Measurements from ENCODE around the gene STAC3. TPM values are rescaled to one million over a fixed set of nuclear protein-coding genes. Genes with fewer than 3 reads are reported as not detected.

STAC3 gene
- total and polyA plus RNA-seq, 5 donors from 2014 or later, result 0.10 to 2.6 (median 0.35) TPM; not detected in 1

DNA sequence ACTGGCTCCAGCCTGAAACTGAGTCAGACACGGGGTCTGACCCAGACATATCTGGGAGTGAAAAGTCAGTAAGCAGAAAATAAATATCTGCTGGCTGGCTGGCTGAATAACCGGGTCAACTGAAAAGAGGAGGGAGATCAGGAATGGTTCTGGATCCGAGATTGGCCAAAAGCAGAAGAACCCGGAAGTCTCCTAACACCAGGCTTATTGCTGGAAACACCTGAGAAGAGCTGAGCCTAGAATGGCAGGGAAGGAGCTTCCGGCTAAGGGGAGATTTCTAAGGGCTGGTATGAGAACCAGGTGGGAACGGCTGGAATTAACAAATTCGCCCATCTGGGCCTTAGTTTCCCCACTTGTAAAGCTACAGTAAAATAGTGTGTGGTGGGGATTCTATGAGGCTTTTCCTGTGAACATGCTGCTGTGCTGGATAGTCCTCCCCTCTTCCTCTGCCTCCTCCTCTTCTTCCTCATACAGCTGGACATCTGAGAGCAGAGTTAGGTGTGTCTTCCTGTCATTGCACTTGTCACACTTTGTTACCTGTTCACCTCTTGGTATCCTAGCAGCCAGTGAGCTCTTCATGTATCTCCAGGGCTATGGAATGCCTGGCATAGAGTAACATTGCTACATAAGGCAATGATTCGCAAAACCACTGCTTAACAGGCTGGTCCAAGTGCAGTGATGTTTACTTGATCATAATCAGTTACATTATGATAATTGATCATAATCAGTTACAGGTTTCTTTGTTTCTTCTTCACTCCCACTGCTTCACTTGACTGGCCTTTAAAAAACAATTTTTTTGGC, 23.5 kb downstream of the STAC3 start:
- DNase-seq, result no peak
- Histone ChIP-seq H3K9me3 (ENCODE audit: control insufficient read depth in 2 of 2, low read length in 2 of 2) (no peaks in the 10 kb centered on the region), H3K27ac (ENCODE audit: insufficient read depth, low read length, poor library complexity, severe bottlenecking) (no peak overlapping the region), H3K27me3 (ENCODE audit: control insufficient read depth, insufficient read depth, low read length) (peaks cover 8% of the 10 kb centered on the region), H3K4me1 (ENCODE audit: control insufficient read depth, insufficient read depth, low read length, poor library complexity, severe bottlenecking) (peaks cover 57% of the 10 kb centered on the region), H3K4me3 (ENCODE audit: low read depth, low read length) (no peak overlapping the region), H3K36me3 (ENCODE audit: control insufficient read depth, insufficient read depth, low read length) (peaks cover 7% of the 10 kb centered on the region)
- peaks cover 16% of the 10 kb centered on the region for H3K36me3 Mint-ChIP-seq
- peaks cover 36% of the 10 kb centered on the region for H3K27me3 Mint-ChIP-seq
- ATAC-seq (ENCODE audit: low read depth in 2 of 2), result no peak
- peaks cover 0 to 3% (median 0%) of the 10 kb centered on the region in 7 donors for H3K9me3 Mint-ChIP-seq
- H3K27ac Mint-ChIP-seq, result peak overlapping the region in 1 of 3 donors; percentile 73
- H3K4me1 Mint-ChIP-seq, result peaks cover 8 to 69% (median 37%) of the 10 kb centered on the region in 4 donors
- peak overlapping the region; percentile 0 to 74 (median 19) for H3K4me3 Mint-ChIP-seq

DNA sequence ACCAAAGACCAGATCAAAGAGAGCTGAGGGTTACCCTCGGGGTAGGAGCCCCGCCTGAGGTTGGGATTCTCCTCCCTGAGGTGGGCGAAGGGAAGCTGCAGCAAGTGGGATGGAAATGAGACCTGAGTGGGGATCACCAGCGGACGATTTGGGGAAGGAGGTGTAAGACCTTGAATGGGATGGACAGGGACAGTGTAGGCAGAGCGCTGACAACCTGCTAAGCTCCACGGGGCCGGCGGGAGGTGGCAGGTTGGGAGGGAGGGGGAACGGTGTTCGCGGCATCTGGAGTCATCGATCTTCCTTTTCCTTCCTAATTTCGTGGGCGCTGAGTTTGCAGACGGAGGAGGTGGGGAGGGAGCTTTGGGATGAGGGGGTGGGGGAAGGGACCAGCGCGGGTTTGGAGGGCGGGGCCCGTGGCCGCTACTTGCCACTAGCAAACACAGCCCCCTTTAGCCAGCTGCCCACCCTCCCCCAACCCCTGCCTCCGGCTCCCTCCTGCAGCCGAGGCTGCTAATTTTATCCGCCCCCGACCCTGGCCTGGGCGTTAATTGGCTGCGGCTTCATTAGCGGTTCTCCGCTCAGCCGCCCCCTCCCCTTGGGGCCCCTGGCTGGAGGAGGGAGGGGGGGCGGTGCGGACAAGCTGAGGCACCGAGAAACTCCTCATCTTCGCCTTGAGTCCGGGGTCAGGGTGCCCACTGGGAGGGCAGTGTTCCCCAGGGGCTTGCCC, 24.2 kb downstream of the STAC3 start:
- Mint-ChIP-seq H3K27me3 (peaks cover 43% of the 10 kb centered on the region), H3K4me1 (peaks cover 8 to 64% (median 35%) of the 10 kb centered on the region in 4 donors)

DNA sequence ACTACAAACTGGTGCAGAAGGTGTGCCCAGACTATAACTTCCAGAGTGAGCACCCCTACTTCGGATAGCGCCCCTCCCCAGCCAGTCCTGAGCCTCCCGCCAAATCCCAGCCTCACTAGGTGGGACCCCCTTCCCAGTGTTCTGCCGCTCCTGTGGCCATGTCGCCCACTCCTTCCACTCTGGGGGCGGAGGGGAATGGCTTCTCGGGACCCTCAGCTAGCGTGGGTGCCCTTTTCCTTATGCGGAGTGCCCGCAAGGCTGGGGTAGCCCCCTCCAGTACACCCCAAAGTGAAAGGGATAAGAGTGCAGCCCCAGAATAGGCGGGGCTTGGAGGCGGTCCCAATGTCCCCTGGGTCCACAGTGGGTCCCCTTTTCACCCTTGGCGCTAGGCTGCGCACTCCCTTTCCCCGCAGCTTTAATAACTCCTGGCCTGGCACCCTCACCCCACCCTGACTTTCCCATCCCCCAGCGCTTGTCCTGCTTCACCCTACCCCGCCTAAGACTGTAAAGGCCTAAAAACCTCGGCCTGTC, 25.2 kb downstream of the STAC3 start:
- no peak for ATAC-seq (ENCODE audit: low read depth in 2 of 2)
- H3K27me3 Mint-ChIP-seq, result peaks cover 53% of the 10 kb centered on the region
- H3K36me3 Mint-ChIP-seq, result peaks cover 10% of the 10 kb centered on the region
- H3K4me1 Mint-ChIP-seq, result peaks cover 8 to 63% (median 30%) of the 10 kb centered on the region in 4 donors
- H3K4me3 Mint-ChIP-seq, result peak overlapping the region in 2 of 4 donors; percentile 62 to 81
- H3K27ac Mint-ChIP-seq, result peak overlapping the region in 1 of 3 donors; percentile 76
- H3K9me3 Mint-ChIP-seq, result peaks cover 0 to 3% (median 0%) of the 10 kb centered on the region in 7 donors
- Histone ChIP-seq H3K36me3 (ENCODE audit: control insufficient read depth, insufficient read depth, low read length) (no peaks in the 10 kb centered on the region), H3K9me3 (ENCODE audit: control insufficient read depth in 2 of 2, low read length in 2 of 2) (no peaks in the 10 kb centered on the region), H3K4me1 (ENCODE audit: control insufficient read depth, insufficient read depth, low read length, poor library complexity, severe bottlenecking) (peaks cover 47% of the 10 kb centered on the region), H3K4me3 (ENCODE audit: low read depth, low read length) (no peak overlapping the region), H3K27ac (ENCODE audit: insufficient read depth, low read length, poor library complexity, severe bottlenecking) (no peak overlapping the region), H3K27me3 (ENCODE audit: control insufficient read depth, insufficient read depth, low read length) (peaks cover 15% of the 10 kb centered on the region)
- DNase-seq, result no peak

More for the DNA sequence above, 24.2 kb downstream of the STAC3 start:
- H3K27ac Mint-ChIP-seq, result peak overlapping the region in 1 of 3 donors; percentile 73
- no peaks in the 10 kb centered on the region for H3K9me3 ChIP-seq (ENCODE audit: control insufficient read depth in 2 of 2, low read length in 2 of 2)
- peaks cover 10% of the 10 kb centered on the region for H3K27me3 ChIP-seq (ENCODE audit: control insufficient read depth, insufficient read depth, low read length)
- ATAC-seq (ENCODE audit: low read depth in 2 of 2) (no peak), DNase-seq (no peak)
- peak overlapping the region; percentile 57 to 85 (median 78) for H3K4me3 Mint-ChIP-seq
- no peak overlapping the region for H3K27ac ChIP-seq (ENCODE audit: insufficient read depth, low read length, poor library complexity, severe bottlenecking)
- peaks cover 0 to 3% (median 0%) of the 10 kb centered on the region in 7 donors for H3K9me3 Mint-ChIP-seq
- peaks cover 9% of the 10 kb centered on the region for H3K36me3 Mint-ChIP-seq
- no peaks in the 10 kb centered on the region for H3K36me3 ChIP-seq (ENCODE audit: control insufficient read depth, insufficient read depth, low read length)
- H3K4me3 ChIP-seq (ENCODE audit: low read depth, low read length), result no peak overlapping the region
- H3K4me1 ChIP-seq (ENCODE audit: control insufficient read depth, insufficient read depth, low read length, poor library complexity, severe bottlenecking), result peaks cover 50% of the 10 kb centered on the region

DNA sequence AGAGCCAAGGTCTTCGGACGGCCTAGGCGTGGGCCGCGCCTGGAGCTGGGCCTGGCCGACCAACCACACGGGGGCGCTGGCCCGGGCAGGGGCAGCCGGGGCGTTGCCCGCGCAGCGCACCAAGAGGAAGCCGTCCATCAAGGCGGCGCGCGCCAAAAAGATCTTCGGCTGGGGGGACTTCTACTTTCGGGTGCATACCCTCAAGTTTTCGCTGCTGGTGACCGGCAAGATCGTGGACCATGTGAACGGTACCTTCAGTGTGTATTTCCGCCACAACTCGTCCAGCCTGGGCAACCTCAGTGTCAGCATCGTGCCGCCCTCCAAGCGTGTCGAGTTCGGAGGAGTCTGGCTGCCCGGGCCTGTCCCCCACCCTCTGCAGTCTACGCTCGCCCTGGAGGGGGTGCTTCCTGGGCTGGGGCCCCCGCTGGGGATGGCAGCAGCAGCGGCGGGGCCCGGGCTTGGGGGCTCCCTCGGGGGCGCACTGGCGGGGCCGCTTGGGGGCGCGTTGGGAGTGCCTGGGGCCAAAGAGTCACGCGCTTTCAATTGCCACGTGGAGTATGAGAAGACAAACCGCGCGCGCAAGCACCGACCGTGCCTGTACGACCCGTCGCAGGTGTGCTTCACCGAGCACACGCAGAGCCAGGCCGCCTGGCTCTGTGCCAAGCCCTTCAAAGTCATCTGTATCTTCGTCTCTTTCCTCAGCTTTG, 25.9 kb downstream of the STAC3 start:
- Histone ChIP-seq H3K4me3 (ENCODE audit: low read depth, low read length) (no peak overlapping the region), H3K9me3 (ENCODE audit: control insufficient read depth in 2 of 2, low read length in 2 of 2) (no peaks in the 10 kb centered on the region), H3K36me3 (ENCODE audit: control insufficient read depth, insufficient read depth, low read length) (no peaks in the 10 kb centered on the region), H3K4me1 (ENCODE audit: control insufficient read depth, insufficient read depth, low read length, poor library complexity, severe bottlenecking) (peaks cover 41% of the 10 kb centered on the region), H3K27ac (ENCODE audit: insufficient read depth, low read length, poor library complexity, severe bottlenecking) (no peak overlapping the region), H3K27me3 (ENCODE audit: control insufficient read depth, insufficient read depth, low read length) (peaks cover 18% of the 10 kb centered on the region)
- Mint-ChIP-seq H3K9me3 (peaks cover 0 to 3% (median 0%) of the 10 kb centered on the region in 7 donors), H3K4me3 (peak overlapping the region in 3 of 4 donors; percentile 62 to 81 (median 62)), H3K27me3 (peaks cover 55% of the 10 kb centered on the region), H3K36me3 (peaks cover 6% of the 10 kb centered on the region), H3K4me1 (peaks cover 8 to 60% (median 27%) of the 10 kb centered on the region in 4 donors), H3K27ac (peak overlapping the region in 2 of 3 donors; percentile 76)
- DNase-seq, result peak; percentile 58 to 82 (median 77)
- ATAC-seq (ENCODE audit: low read depth in 2 of 2), result peak; percentile 52 to 64

DNA sequence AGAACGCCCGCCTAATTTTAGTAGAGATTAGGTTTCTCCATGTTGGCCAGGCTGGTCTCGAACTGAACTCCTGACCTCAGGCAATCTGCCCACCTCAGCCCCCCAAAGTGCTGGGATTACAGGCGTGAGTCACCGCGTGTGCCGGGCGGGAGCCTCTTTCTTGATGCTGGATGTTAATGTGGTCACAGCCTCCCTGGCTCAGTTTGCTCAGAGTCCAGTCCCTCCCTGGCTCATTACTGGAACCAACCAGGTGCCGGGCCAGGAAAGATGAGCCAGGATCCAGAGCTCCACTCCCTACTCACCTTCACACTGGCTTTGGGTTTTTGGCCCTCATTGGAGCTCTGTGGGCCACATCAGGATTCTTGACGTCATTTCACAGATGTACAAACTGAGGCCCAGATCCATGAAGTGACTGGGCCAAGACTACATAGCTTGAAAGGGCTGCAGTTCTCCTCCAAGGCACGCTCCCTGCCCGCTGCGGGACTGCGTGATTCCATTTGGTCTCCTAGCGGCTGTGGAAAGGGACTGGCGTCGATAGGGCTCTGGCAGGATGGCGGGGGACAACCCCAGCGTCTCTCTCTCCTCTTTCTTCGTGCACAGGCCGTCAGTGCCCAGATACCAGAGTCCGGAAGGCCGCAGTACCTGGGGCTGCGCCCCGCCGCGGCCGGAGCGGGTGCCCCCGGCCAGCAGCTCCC, 26.6 kb downstream of the STAC3 start:
- Mint-ChIP-seq H3K4me3 (peak overlapping the region in 2 of 4 donors; percentile 62 to 64), H3K27ac (no peak overlapping the region), H3K27me3 (peaks cover 56% of the 10 kb centered on the region), H3K9me3 (peaks cover 0 to 3% (median 0%) of the 10 kb centered on the region in 7 donors), H3K36me3 (peaks cover 3% of the 10 kb centered on the region), H3K4me1 (peaks cover 8 to 56% (median 25%) of the 10 kb centered on the region in 4 donors)
- Histone ChIP-seq H3K27me3 (ENCODE audit: control insufficient read depth, insufficient read depth, low read length) (peaks cover 22% of the 10 kb centered on the region), H3K36me3 (ENCODE audit: control insufficient read depth, insufficient read depth, low read length) (no peaks in the 10 kb centered on the region), H3K9me3 (ENCODE audit: control insufficient read depth in 2 of 2, low read length in 2 of 2) (no peaks in the 10 kb centered on the region), H3K4me3 (ENCODE audit: low read depth, low read length) (no peak overlapping the region), H3K27ac (ENCODE audit: insufficient read depth, low read length, poor library complexity, severe bottlenecking) (no peak overlapping the region), H3K4me1 (ENCODE audit: control insufficient read depth, insufficient read depth, low read length, poor library complexity, severe bottlenecking) (peaks cover 36% of the 10 kb centered on the region)
- DNase-seq, result peak in 1 of 3 donors; percentile 17
- ATAC-seq (ENCODE audit: low read depth in 2 of 2), result no peak

DNA sequence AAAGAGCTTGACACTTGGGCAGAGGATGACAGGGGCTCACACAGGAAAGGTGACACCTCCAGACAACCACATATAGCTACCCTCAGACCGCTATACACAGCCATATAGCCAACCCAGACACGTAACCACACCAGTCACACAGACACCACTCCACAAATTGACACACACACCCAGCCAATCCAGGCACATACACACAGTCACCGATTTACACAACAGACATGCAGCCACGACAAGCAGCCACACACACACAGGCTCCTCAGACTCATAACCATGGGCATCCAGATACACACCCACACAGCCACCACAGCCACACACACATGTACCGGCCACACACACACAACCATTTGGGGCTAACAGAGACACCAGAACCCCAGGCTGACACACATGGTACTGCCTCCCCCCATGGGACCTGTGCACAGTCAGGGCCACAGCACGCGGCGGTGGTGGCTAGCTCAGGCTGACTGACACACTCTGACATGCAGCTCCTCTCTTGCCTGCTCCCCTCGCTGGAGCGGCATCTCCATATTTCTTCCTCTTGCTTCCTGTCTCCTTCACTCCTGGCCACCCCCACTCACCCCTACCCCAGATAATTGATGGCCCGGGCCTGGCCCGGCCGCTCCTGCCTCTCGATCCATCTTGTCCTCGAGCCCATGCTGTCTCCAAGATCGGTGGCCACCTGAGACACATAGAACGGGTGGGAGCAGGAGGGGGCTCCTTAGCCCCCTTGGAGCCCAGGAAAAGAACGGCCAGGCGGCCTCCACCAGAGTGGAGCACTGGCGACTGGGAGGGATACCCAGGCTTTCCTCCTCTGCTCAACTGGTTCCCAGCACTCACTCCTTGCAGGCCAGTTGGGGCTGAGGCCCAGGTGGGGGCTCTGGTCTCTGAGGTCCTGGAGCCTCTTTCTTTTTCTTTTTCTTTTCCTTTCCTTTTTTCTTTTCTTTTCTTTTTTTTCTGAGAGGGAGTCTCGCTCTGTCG, 27.5 kb downstream of the STAC3 start:
- Histone ChIP-seq H3K9me3 (ENCODE audit: control insufficient read depth in 2 of 2, low read length in 2 of 2) (no peaks in the 10 kb centered on the region), H3K27ac (ENCODE audit: insufficient read depth, low read length, poor library complexity, severe bottlenecking) (no peak overlapping the region), H3K4me1 (ENCODE audit: control insufficient read depth, insufficient read depth, low read length, poor library complexity, severe bottlenecking) (peaks cover 28% of the 10 kb centered on the region), H3K36me3 (ENCODE audit: control insufficient read depth, insufficient read depth, low read length) (no peaks in the 10 kb centered on the region), H3K4me3 (ENCODE audit: low read depth, low read length) (no peak overlapping the region), H3K27me3 (ENCODE audit: control insufficient read depth, insufficient read depth, low read length) (peaks cover 29% of the 10 kb centered on the region)
- H3K4me1 Mint-ChIP-seq, result peaks cover 8 to 51% (median 19%) of the 10 kb centered on the region in 4 donors
- H3K4me3 Mint-ChIP-seq, result peak overlapping the region in 2 of 4 donors; percentile 35 to 51
- H3K27me3 Mint-ChIP-seq, result peaks cover 62% of the 10 kb centered on the region
- DNase-seq (no peak), ATAC-seq (ENCODE audit: low read depth in 2 of 2) (no peak)
- H3K27ac Mint-ChIP-seq, result peak overlapping the region in 1 of 3 donors; percentile 35
- peaks cover 0 to 6% (median 0%) of the 10 kb centered on the region in 7 donors for H3K9me3 Mint-ChIP-seq
- H3K36me3 Mint-ChIP-seq, result peaks cover 3% of the 10 kb centered on the region

Data from CD4-positive, CD25-positive, alpha-beta regulatory T cell (primary cell).